Dedifferentiated amniotic fluid mesenchymal stem cell (primary cell): Measurements from ENCODE around the gene TMEM63C.

ENCODE experiments used
- DNase-seq: peaks from one replicate; pipeline ENCODE4 v3.0.0-alpha.2; 2016; ENCODE audit errors: extremely low spot score

The TMEM63C gene

GRCh38 chr14:77222546-77223225 is 41.1 kb downstream of the TMEM63C start:
- no peak for DNase-seq

GRCh38 chr14:77224212-77224611 is 42.6 kb downstream of the TMEM63C start:
- DNase-seq = no peak

DNA sequence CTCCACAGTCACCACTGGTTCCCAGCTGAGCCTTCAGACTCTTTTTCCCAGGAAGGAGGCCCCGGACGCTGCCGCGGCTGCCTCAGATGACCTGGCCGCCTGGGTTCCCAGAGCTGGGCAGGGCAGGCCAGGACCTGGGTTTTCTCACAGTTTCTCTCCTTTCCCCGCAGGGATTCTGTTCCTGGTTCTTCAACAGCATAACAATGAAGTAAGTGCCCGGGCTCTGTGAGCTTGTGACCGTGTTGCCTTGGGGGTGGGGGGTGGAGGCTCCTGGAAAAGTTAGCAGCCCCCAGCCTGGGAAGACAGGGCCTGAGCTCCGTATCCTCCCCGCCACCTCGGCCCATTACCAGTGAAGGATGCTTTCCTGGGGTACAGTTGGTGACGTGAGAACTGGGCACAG is 43.7 kb downstream of the TMEM63C start:
- no peak for DNase-seq

DNA sequence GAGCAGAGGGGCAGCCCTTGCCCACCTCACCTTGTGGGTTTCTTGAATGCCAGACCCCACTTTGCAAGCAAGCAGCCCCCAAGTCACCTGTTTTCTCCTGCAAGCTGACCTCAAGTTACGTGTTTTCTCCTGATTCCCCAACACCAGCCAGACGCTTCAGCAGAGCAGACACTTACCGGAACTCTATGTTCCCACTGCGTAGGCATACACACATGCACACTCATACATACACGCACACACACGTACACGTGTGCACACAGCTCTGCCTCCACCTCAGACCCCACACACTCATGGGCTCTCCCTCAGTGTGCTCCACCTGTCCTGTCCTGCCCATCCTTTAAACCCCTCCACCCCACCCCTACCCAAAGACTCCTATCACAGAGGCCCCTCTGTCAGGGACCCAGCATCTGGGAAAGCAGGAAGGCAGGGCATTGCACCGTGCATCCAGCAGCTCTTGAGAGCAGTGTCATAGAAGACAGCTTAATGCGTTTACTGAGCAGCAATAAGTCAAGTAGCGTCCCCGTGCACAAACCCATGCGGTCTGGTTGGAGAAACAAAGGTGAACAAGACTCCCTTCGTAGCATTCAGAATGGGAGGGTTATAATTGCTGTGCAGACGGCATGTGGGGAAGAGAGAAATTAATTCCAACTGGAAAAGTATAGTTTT is 44.4 kb downstream of the TMEM63C start:
- no peak for DNase-seq

GRCh38 chr14:77228056-77228455 is 46.5 kb downstream of the TMEM63C start:
- DNase-seq = no peak

- no peak for DNase-seq
Measured at GRCh38 chr14:77230914-77231313, 49.3 kb downstream of the TMEM63C start.

- no peak for DNase-seq
Measured at GRCh38 chr14:77231721-77232120, 50.1 kb downstream of the TMEM63C start.

- DNase-seq = no peak
Measured at GRCh38 chr14:77236814-77237213, 55.2 kb downstream of the TMEM63C start.

GRCh38 chr14:77238356-77238755 is 56.8 kb downstream of the TMEM63C start:
- DNase-seq = no peak

DNA sequence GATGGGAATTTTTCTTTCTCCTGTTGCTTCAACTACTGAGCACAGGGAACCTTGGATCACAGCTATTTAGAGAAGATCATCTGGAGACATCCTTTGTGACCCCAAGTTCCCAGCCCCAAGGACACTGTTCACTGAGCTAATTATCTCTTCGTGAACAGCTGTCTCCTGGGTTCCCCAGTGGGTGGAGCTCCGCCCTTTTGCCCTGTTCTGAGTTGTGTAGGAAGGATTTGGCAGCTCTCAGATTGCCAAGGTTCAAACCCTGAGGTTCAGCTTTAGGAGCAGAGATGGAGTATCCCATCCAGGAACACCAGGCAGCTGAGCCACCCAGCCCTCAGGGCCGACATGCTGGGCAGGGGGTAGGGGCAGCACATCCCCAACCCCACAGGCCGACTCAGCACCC is 57.4 kb downstream of the TMEM63C start:
- DNase-seq = no peak

GRCh38 chr14:77239412-77239811 is 57.8 kb downstream of the TMEM63C start:
- no peak for DNase-seq

DNA sequence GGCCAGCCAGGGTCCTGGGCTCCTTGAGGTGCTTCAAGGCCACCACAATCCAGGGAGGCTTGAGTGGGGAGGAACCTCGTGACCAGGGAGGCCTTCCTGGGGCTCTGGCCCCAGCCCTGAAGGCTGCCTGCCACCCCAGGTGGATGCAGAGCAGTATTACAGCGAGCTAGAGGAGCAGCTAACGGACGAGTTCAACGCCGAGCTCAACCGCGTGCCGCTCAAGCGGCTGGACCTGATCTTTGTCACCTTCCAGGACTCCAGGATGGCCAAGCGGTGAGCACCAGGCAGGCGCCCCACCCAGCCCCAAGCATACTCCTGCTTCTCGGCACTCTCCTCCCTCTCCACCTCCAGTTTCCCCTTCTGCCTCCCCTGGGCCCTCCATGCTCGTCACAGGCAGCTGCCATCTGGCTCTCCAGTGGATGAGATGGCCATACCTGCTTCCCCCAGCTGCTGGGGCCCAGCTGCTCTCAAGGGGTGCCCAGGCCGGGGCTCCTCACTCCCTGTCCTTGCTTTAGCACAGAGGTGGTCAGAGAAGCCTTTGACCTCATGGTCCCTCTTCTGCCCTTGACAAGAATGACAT is 58.8 kb downstream of the TMEM63C start:
- DNase-seq = no peak

DNA sequence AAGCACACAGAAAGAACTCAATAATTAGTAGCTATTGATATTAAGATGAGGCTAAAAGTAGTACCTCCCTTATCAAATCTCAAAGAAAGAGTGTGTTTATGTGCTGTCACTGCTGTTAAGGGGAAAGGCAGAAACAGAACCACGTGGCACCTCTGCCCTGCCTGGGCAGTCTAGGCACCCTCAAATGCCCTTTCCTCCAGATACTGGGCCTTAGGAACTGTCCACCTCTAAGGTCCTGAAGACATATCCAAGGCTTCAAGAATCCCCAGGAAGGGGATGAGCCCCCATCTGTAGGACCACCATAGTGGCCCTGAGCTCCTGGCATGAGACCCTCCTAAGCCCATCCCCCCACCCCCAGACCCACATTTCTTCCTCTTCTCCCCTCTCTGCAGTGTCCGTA is 60.4 kb downstream of the TMEM63C start:
- DNase-seq = no peak

- no peak for DNase-seq
Measured at GRCh38 chr14:77242752-77243151, 61.2 kb downstream of the TMEM63C start.

GRCh38 chr14:77243853-77244252 is 62.3 kb downstream of the TMEM63C start:
- no peak for DNase-seq

DNA sequence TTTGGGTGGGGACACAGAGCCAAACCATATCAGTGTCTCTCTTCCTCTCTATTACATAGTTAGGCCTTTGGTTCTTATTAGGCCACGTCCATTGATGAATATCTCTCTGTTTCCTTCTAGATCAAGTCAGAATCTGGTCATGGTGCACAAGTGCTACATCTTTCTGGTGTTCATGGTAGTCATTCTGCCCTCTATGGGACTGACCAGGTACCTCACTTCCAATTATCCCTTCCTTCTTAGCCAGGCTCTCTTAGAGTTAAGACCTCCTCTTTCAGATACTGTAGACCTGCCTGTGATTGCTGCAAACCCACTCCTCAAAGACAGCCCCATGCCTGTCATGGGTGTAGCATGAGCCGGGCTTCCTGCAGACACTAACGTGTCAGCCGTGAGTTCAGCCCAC is 64.2 kb downstream of the TMEM63C start:
- DNase-seq = no peak

DNA sequence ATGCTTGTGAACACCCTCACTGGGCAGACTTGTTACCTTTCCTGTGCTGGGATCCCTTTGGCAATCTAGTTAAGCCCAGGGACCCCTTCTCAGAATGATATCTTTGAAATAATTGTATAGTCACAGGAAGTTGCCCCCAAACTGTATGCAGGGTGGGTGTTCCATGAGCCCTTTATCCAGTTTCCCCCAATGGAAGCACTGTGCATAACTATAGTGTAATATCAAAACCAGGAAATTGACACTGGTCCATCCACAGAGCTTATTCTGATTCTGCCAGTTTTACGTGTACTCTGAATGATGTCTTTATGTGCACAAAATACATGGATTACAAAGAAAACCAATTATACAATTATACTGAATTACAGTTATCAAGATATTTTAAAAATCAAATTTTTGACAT is 65.2 kb downstream of the TMEM63C start:
- no peak for DNase-seq

DNA sequence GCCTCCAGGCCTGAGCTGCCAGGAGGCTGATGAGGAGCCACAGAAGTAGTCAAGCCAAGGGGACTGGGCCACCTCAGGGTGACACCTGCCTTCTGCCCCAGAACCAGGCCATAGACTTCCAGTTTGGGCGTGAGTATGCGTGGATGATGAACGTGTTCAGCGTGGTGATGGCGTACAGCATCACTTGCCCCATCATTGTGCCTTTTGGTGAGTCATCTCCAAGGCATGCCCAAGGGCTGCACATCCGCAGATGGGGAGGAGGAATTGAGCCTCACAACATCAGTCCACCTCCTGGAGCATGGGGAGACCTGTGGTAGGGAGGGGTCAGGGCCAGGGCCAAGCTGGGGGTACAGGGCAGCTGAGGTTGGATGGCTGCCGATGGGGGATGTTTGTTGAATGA is 67.1 kb downstream of the TMEM63C start:
- no peak for DNase-seq

DNA sequence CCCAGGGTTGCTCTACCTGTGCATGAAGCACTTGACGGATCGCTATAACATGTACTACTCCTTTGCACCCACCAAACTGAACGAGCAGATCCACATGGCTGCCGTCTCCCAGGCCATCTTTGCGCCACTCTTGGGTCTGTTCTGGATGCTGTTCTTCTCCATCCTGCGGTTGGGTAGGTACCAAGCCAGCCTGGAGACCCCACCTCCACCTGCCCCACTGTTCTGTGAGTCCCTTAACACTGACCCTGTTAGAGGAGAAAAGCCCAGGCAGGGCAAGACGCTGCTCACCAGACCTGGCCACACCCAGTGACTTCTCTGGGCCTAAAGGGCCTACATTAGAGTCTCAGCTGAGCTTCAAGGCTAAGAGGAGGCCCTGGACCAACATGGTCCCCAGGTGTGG is 67.7 kb downstream of the TMEM63C start:
- DNase-seq = no peak

- no peak for DNase-seq
Measured at GRCh38 chr14:77250927-77251326, 69.3 kb downstream of the TMEM63C start.

- no peak for DNase-seq
Measured at GRCh38 chr14:77251870-77252269, 70.3 kb downstream of the TMEM63C start.

DNA sequence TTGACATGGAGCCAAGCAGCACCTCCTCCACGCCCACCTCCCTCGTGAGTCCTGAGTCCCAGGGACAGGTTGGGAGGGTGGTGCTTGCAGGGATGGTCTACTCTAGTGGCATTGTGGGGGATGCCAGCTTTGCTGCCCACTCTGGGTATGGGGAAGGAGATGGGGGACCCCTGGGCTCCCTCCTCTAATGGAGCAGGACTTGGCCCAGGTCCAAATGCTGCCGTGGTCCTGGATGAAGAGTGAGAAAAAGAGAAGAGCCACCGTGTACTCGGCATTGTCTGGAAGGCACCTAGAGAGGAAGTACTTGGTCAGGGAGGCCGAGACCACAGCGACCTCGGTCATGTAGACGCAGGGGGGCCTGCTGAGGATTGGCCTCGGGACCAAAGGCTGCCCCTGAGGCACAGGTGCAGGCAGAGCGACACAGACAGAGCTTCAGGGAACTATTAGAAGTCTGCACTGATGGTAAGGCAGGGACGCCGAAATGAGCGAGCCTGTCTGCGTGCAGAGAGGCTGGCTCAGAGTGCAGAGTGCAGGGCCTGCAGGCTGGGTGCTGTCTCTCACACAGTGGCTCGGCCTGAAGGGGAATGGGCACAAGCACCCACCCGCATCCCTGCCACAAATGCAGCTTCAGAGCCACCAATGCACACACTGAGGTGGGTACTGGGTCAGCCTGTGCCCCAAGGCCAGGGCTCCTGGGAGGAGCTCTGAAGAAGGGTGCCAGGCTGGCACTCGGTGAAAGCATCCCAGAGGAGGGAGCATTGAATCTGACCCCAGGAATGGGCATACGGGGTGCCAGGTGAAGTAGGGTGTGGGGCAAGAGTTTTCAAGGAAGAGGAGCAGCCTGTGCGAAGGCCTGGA is 72.0 kb downstream of the TMEM63C start:
- no peak for DNase-seq
